AG09319 (cell line): ENCODE data around the gene YBX2.

ENCODE experiments used
- DNase-seq: peaks from one replicate; pipeline ENCODE4 v3.0.0-alpha.2; 2010; ENCODE audit warnings: low read depth; ENCODE audit errors: extremely low read depth
- CTCF ChIP-seq: IDR thresholded peaks from 2 replicates; pipeline ENCODE4 v1.5.1; 2011; ENCODE audit warnings: low read depth, mild to moderate bottlenecking, inconsistent platforms, low read length, moderate library complexity

YBX2 gene

DNA sequence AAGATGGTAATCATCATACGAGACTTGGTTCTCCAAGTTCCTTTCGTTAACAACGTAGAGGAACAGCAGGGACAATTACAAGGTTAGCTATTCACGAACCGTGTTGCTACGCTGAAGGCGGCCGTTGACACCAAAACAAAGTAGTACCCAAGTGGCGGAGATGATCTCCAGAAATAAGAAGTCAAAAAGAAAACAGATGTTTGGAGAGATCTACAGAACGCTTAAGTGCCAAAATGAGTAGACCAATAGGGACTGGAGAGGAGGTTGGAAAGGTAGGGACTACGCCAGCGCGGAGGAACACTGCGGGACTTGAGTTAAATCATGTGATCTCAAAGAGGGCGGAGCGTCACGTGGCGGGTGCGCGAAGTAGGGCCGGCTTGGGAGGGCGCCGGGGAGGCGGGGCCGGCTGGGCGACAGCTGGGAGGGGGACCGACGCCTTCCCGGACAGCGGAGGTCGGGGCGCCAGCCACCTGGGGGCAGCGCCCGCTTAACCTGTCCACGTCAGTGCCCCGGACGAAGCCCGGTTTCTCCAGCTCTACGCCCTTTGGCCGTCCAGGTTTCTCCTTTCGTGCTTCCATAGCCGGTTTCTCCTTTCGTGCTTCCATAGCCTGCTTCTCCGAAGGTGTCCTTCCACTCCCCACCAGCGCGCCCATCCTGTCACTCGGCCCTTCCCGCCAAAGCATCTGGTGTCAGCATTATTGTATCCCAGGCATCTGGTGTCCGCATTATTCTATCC lies 51.6 kb downstream of the YBX2 start:
- no peak for TF ChIP-seq CTCF

GRCh38 chr17:7241783-7242716 lies 52.4 kb downstream of the YBX2 start, which contains the start of gene GABARAP:
TSS of gene GABARAP (minus strand) at chr17:7242449. CDS start at chr17:7242330, 119 bp downstream.
- no peak for TF ChIP-seq CTCF
- peak; percentile 83 for DNase-seq

More for the DNA sequence above, 51.6 kb downstream of the YBX2 start:
- DNase-seq = peak; percentile 94

GRCh38 chr17:7241090-7241733 lies 53.2 kb downstream of the YBX2 start:
- no peak for TF ChIP-seq CTCF
- DNase-seq = no peak

DNA sequence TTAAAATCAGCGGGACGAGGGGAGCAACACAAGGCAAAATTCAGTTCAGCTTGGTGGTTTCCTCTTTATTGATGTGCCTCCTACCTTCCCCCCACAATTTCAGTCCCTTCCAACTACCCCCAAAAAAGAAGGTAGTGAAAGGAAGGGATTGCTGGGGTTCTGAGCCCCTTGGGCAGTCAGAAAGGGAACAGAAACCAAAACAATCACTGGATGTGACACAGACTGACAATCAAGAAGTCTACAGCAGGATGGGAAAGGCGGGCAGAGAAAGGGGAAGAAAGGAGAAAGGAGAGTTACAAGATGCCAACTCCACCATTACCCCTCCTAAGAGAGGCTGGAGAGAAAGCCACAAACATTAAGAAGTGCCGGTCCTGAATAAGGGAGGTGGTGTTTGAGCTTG lies 54.1 kb downstream of the YBX2 start:
- TF ChIP-seq CTCF = no peak
- no peak for DNase-seq

- DNase-seq = peak; percentile 99
- TF ChIP-seq CTCF = no peak
Measured at GRCh38 chr17:7239091-7240027, 55.1 kb downstream of the YBX2 start, which contains the start of gene PHF23. TSS of gene PHF23 (minus strand) at chr17:7239457. CDS start at chr17:7239279, 178 bp downstream.

DNA sequence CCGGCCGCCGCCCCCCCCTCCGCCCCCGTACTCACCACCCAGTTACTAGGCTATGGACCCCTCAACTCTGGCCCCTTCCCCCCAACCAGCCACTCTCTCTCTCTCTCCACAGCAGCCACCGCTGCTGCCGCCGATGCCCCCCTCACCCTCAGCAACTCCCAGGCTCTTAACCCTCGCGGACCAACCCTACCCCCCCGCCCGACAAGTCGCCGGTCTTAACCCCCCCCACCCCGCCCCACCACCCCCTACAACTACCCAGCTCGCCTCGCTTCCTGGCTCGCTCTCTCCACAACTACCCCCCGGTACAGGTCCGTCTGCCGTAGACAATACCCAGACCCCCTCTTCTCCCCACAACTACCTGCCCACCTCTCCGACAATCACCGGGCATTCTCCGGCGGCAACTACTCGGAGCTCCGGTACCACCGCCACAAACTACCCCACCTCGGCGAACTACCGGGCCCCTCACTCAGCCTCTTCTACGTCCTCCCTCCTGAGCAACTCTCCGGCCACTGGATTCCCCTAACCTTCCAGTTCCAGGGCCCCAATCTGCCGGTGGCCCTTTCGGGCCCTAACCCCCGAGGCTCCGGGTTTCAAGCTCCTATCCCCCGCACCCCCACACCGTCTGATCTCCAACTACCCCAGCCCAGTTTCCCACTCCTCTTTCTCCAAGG lies 55.9 kb downstream of the YBX2 start:
- TF ChIP-seq CTCF = no peak
- no peak for DNase-seq
